ENCODE data around the gene TRIP13.

DNA sequence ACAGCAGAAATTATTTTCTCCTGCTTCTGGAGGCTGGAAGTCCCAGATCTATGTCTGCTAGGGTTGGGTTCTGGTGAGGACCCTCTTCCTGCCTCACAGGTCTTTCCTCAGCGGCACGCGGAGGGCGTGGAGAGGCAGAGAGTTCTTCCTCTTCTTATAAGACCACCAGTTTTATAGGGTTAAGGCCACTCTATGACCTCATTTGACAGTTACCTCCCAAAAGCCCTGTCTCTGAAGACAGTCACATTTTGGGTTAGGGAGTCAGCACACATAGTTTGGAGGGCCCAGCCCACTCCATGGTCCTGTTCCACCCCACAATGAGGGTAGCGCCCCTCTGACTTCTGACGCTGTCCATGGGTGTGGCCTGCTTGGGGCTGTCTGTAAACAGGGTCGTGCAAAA, 46.7 kb downstream of the TRIP13 start:
- TF ChIP-seq, protein P1, sequence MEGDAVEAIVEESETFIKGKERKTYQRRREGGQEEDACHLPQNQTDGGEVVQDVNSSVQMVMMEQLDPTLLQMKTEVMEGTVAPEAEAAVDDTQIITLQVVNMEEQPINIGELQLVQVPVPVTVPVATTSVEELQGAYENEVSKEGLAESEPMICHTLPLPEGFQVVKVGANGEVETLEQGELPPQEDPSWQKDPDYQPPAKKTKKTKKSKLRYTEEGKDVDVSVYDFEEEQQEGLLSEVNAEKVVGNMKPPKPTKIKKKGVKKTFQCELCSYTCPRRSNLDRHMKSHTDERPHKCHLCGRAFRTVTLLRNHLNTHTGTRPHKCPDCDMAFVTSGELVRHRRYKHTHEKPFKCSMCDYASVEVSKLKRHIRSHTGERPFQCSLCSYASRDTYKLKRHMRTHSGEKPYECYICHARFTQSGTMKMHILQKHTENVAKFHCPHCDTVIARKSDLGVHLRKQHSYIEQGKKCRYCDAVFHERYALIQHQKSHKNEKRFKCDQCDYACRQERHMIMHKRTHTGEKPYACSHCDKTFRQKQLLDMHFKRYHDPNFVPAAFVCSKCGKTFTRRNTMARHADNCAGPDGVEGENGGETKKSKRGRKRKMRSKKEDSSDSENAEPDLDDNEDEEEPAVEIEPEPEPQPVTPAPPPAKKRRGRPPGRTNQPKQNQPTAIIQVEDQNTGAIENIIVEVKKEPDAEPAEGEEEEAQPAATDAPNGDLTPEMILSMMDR (IDR thresholded peaks at IDR 0.05 in 4 of 5, conservative IDR thresholded peaks at IDR 0.05 in 1 of 5) = no peak
- no peak for TF ChIP-seq POLR2A (IDR thresholded peaks at IDR 0.05)

Data from gastrocnemius medialis (tissue), 4 donors.